HCT116 (cell line): Measurements from ENCODE around the gene MON2. TPM values are rescaled to one million over a fixed set of nuclear protein-coding genes. Genes with fewer than 3 reads are reported as not detected.

Experiments
- ATAC-seq: fragments of 200-7000 bp; cut with Tn5 transposase; 2 replicates; pipeline ENCODE4 v1.9.1; 2020; ENCODE audit warnings: mild to moderate bottlenecking, moderate library complexity
- BruUV-seq: library from RNA; stranded (reverse); fragments of 400-500 nt; replicated peaks from 2 replicates; lab custom pipeline; 2021; lab: Mats Ljungman, UMichigan
- CTCF ChIA-PET: fragments of 300-600 bp; sonication (Branson Sonifier 250); formaldehyde crosslinking; loops from one replicate; lab custom pipeline; 2021; ENCODE audit warnings: antibody characterized with exemption; lab: Charles Lee
- POLR2A ChIA-PET: fragments of 300-600, 350-600 bp; sonication (Branson Sonifier 250); formaldehyde crosslinking; loops from one replicate; lab custom pipeline; 2021; ENCODE audit warnings: antibody characterized with exemption; lab: Charles Lee
- RAD21 ChIA-PET, 2 experiments: fragments of 300-600 bp; sonication (Branson Sonifier 250); formaldehyde crosslinking; loops; one replicate each; lab custom pipeline; 2023; ENCODE audit warnings: low total read pairs in 2 of 2; ENCODE audit not compliant: uncharacterized antibody in 2 of 2, unreplicated experiment in 2 of 2, low non-redundant PET in 1 of 2; lab: Charles Lee
- DNase-seq: peaks from one replicate; pipeline ENCODE4 v3.0.0-alpha.2; 2010; ENCODE audit warnings: low read depth, low spot score
- H2AFZ ChIP-seq: fragments of 200-600 bp; shearing (Covaris generic), sonication (generic); 2 replicates; pipeline ENCODE4 v1.6.1; 2017; ENCODE audit warnings: low read depth, mixed run types, mixed read lengths, antibody characterized with exemption, low read length; ENCODE audit not compliant: poor library complexity, severe bottlenecking
- H3K27ac ChIP-seq: 2 replicates; pipeline ENCODE4 v1.5.1; 2012; ENCODE audit warnings: low read depth, low read length
- H3K27me3 ChIP-seq: fragments of 200-600 bp; sonication (generic); 2 replicates; pipeline ENCODE4 v1.6.1; 2016; ENCODE audit warnings: mixed run types, low read length, mixed read lengths; ENCODE audit not compliant: insufficient read depth
- H3K36me3 ChIP-seq, 2 experiments: fragments of 200-500 bp in 1 of 2; fragments of 200-600 bp in 1 of 2; sonication (Bioruptor generic) in 1 of 2; sonication (generic) in 1 of 2; 2 replicates each; pipeline versions ENCODE4 v1.5.1 to v1.6.1; 2014 to 2016; ENCODE audit warnings: low read length in 2 of 2, inconsistent platforms in 1 of 2, mixed read lengths in 1 of 2, mixed run types in 1 of 2; ENCODE audit not compliant: insufficient read depth in 2 of 2, control insufficient read depth in 1 of 2
- H3K4me1 ChIP-seq, 2 experiments: fragments of 200-600 bp in 1 of 2; sonication (generic) in 1 of 2; 2 replicates each; pipeline versions ENCODE4 v1.5.1 to v1.6.1; 2012 to 2017; ENCODE audit warnings: low read length in 2 of 2, inconsistent platforms in 1 of 2, mild to moderate bottlenecking in 1 of 2, mixed read lengths in 1 of 2, mixed run types in 1 of 2, moderate library complexity in 1 of 2; ENCODE audit not compliant: insufficient read depth in 2 of 2, control insufficient read depth in 1 of 2
- H3K4me2 ChIP-seq: fragments of 200-600 bp; sonication (generic); 2 replicates; pipeline ENCODE4 v1.6.1; 2017; ENCODE audit warnings: mixed run types, low read length, mixed read lengths
- H3K4me3 ChIP-seq, 2 experiments: fragments of 200-600 bp in 1 of 2; sonication (generic) in 1 of 2; replicated peaks in 1 of 2; 2 replicates each; pipeline ENCODE4 v1.5.1; 2011 to 2016; ENCODE audit warnings: low read length in 2 of 2, control low read depth in 1 of 2, low read depth in 1 of 2, mild to moderate bottlenecking in 1 of 2, mixed read lengths in 1 of 2, mixed run types in 1 of 2
- H3K79me2 ChIP-seq: fragments of 200-600 bp; sonication (generic); 2 replicates; pipeline ENCODE4 v1.6.1; 2017; ENCODE audit warnings: mild to moderate bottlenecking, mixed run types, low read length, moderate library complexity, mixed read lengths; ENCODE audit not compliant: insufficient read depth
- H3K9ac ChIP-seq: fragments of 200-600 bp; sonication (generic); 2 replicates; pipeline ENCODE4 v1.6.1; 2016; ENCODE audit warnings: low read length, mixed read lengths
- H3K9me2 ChIP-seq: fragments of 200-600 bp; sonication (generic), shearing (Covaris generic); 2 replicates; pipeline ENCODE4 v1.6.1; 2017; ENCODE audit warnings: mixed run types, mild to moderate bottlenecking, moderate library complexity; ENCODE audit not compliant: insufficient read depth
- H3K9me3 ChIP-seq, 2 experiments: fragments of 200-500 bp in 1 of 2; fragments of 200-600 bp in 1 of 2; sonication (Bioruptor generic) in 1 of 2; sonication (generic) in 1 of 2; 2 replicates each; pipeline ENCODE4 v1.6.1; 2014 to 2017; ENCODE audit warnings: low read length in 2 of 2, mixed read lengths in 2 of 2, inconsistent platforms in 1 of 2, low read depth in 1 of 2, mild to moderate bottlenecking in 1 of 2, mixed run types in 1 of 2, moderate library complexity in 1 of 2; ENCODE audit not compliant: control insufficient read depth in 1 of 2, insufficient read depth in 1 of 2
- H4K20me1 ChIP-seq: fragments of 200-600 bp; sonication (generic), shearing (Covaris generic); 2 replicates; pipeline ENCODE4 v1.6.1; 2017; ENCODE audit warnings: mixed run types, mild to moderate bottlenecking, moderate library complexity; ENCODE audit not compliant: insufficient read depth
- MAX ChIP-seq: IDR thresholded peaks from 2 replicates; pipeline ENCODE4 v1.6.1; 2012
- POLR2A ChIP-seq: IDR thresholded peaks from 2 replicates; pipeline ENCODE4 v1.7.0; 2011; ENCODE audit warnings: borderline replicate concordance; ENCODE audit not compliant: insufficient read depth, insufficient read length; ENCODE audit errors: extremely low read depth
- REST ChIP-seq: IDR thresholded peaks from 2 replicates; pipeline ENCODE4 v1.6.1; 2012; ENCODE audit warnings: low read depth
- SIN3A ChIP-seq: IDR thresholded peaks from 2 replicates; pipeline ENCODE4 v1.6.1; 2012; ENCODE audit warnings: low read depth
- SP1 ChIP-seq: IDR thresholded peaks from 2 replicates; pipeline ENCODE4 v1.6.1; 2012; ENCODE audit warnings: low read depth
- YY1 ChIP-seq: IDR thresholded peaks from 2 replicates; pipeline ENCODE4 v1.6.1; 2011; ENCODE audit warnings: low read length, low read depth, moderate library complexity, mild to moderate bottlenecking; ENCODE audit not compliant: insufficient replicate concordance; ENCODE audit errors: extremely low read depth
- intact Hi-C: fragments of 100-400 bp; cut with micrococcal nuclease; formaldehyde crosslinking; loops from 2 replicates; pipeline ENCODE4 v1.10.0; 2022
- total RNA-seq: library from RNA; stranded (reverse); gene quantifications from one replicate; pipeline ENCODE4 v1.2.1, GENCODE V29; 2021; ENCODE audit not compliant: unreplicated experiment

The MON2 gene
- total RNA-seq, 1 experiment from 2014 or later: 30.7 TPM

- H3K4me2 ChIP-seq: no peak overlapping the region
- intact Hi-C loops: no loop called here
Observed at GRCh38 chr12:62484233-62484632, 17.6 kb downstream of the MON2 start.

More at GRCh38 chr12:62484233-62484632, 17.6 kb downstream of the MON2 start:
- ChIA-PET RAD21 (no interaction called here), POLR2A (no interaction called here), CTCF (no interaction called here)
- BruUV-seq: no TSS peak
- ATAC-seq (no peak), DNase-seq (no peak)
- no peak overlapping the region for H3K27ac ChIP-seq
- no peak for TF ChIP-seq MAX
- no peak for TF ChIP-seq REST
- TF ChIP-seq SIN3A: no peak
- no peak for TF ChIP-seq YY1
- no peak for TF ChIP-seq POLR2A
- no peak for TF ChIP-seq SP1
- no peak overlapping the region for H3K4me3 ChIP-seq
- H3K9me3 ChIP-seq: no peaks in the 10 kb centered on the region
- peaks cover 0 to 7% of the 10 kb centered on the region in 2 experiments; a peak in 2 of 4 replicates for H3K4me1 ChIP-seq
- H3K27me3 ChIP-seq: no peaks in the 10 kb centered on the region
- no peak overlapping the region for H3K9ac ChIP-seq
- no peaks in the 10 kb centered on the region for H3K36me3 ChIP-seq
- H4K20me1 ChIP-seq: no peaks in the 10 kb centered on the region
- peaks cover 36% of the 10 kb centered on the region for H3K79me2 ChIP-seq
- no peaks in the 10 kb centered on the region for H3K9me2 ChIP-seq
- no peak overlapping the region for H2AFZ ChIP-seq
